Measurements from ENCODE around the gene CSNK1G1.

GRCh38 chr15:64344651-64345294 lies 11.2 kb downstream of the CSNK1G1 start:
- TF ChIP-seq, protein P1, sequence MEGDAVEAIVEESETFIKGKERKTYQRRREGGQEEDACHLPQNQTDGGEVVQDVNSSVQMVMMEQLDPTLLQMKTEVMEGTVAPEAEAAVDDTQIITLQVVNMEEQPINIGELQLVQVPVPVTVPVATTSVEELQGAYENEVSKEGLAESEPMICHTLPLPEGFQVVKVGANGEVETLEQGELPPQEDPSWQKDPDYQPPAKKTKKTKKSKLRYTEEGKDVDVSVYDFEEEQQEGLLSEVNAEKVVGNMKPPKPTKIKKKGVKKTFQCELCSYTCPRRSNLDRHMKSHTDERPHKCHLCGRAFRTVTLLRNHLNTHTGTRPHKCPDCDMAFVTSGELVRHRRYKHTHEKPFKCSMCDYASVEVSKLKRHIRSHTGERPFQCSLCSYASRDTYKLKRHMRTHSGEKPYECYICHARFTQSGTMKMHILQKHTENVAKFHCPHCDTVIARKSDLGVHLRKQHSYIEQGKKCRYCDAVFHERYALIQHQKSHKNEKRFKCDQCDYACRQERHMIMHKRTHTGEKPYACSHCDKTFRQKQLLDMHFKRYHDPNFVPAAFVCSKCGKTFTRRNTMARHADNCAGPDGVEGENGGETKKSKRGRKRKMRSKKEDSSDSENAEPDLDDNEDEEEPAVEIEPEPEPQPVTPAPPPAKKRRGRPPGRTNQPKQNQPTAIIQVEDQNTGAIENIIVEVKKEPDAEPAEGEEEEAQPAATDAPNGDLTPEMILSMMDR (conservative IDR thresholded peaks at IDR 0.05; ENCODE audit: low read depth, low read length), result no peak
- no peak for TF ChIP-seq POLR2A (IDR thresholded peaks at IDR 0.05; ENCODE audit: low read depth, low read length)
- TF ChIP-seq, protein P2, sequence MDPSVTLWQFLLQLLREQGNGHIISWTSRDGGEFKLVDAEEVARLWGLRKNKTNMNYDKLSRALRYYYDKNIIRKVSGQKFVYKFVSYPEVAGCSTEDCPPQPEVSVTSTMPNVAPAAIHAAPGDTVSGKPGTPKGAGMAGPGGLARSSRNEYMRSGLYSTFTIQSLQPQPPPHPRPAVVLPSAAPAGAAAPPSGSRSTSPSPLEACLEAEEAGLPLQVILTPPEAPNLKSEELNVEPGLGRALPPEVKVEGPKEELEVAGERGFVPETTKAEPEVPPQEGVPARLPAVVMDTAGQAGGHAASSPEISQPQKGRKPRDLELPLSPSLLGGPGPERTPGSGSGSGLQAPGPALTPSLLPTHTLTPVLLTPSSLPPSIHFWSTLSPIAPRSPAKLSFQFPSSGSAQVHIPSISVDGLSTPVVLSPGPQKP (IDR thresholded peaks at IDR 0.05; ENCODE audit: borderline replicate concordance, low read depth, low read length), result no peak
- TF ChIP-seq NFE2L2 (IDR thresholded peaks at IDR 0.05; ENCODE audit: low read depth, low read length), result no peak
- no peak for TF ChIP-seq RAD21 (IDR thresholded peaks at IDR 0.05; ENCODE audit: low read length)
- TF ChIP-seq MXI1 (IDR thresholded peaks at IDR 0.05; ENCODE audit: borderline replicate concordance, low read depth, low read length), result no peak
- TF ChIP-seq SMC3 (IDR thresholded peaks at IDR 0.05; ENCODE audit: low read depth, low read length), result no peak
- TF ChIP-seq RFX5 (IDR thresholded peaks at IDR 0.05; ENCODE audit: low read depth, low read length), result no peak
